GM19455 (cell line): ENCODE measurements around the gene RAPGEF2.
A peak's percentile ranks its signal among the peaks of the same experiment; 100 is the strongest.
"Not testable (repeated sequence)": the region's sequence is repeated elsewhere in the genome, so short reads cannot be mapped to it uniquely, and the experiment has no call there.

Experiments
- ATAC-seq: cut with Tn5 transposase; IDR thresholded peaks from one replicate; pipeline ENCODE4 v1.9.1; 2021; ENCODE audit not compliant: unreplicated experiment

The RAPGEF2 gene

DNA sequence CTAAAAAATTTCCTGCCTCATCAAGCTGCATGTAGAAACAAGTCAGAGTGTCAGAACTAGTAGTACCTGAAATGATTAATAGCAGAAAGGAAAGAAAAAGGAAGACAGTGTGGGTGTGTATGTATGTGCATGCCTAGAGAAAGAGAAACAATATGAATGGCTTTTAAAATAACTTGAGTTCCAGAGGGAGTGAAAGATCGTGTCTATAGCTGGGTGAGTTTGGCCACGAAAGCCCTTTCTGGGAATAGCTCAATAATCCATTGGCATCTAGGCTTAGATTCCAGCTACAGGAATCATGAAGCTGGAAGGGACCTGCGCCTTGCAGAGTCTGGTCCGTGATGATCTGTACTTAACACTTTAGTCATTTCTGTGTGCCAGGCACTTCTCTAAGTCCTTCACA lies 195.6 kb downstream of the RAPGEF2 start:
- ATAC-seq, result peak; percentile 72

GRCh38 chr4:159303435-159303834 lies 200.6 kb downstream of the RAPGEF2 start:
- no peak for ATAC-seq

GRCh38 chr4:159305129-159305528 lies 202.2 kb downstream of the RAPGEF2 start:
- no peak for ATAC-seq

- no peak for ATAC-seq
These were observed 205.1 kb downstream of the RAPGEF2 start for GRCh38 chr4:159307929-159308328.

DNA sequence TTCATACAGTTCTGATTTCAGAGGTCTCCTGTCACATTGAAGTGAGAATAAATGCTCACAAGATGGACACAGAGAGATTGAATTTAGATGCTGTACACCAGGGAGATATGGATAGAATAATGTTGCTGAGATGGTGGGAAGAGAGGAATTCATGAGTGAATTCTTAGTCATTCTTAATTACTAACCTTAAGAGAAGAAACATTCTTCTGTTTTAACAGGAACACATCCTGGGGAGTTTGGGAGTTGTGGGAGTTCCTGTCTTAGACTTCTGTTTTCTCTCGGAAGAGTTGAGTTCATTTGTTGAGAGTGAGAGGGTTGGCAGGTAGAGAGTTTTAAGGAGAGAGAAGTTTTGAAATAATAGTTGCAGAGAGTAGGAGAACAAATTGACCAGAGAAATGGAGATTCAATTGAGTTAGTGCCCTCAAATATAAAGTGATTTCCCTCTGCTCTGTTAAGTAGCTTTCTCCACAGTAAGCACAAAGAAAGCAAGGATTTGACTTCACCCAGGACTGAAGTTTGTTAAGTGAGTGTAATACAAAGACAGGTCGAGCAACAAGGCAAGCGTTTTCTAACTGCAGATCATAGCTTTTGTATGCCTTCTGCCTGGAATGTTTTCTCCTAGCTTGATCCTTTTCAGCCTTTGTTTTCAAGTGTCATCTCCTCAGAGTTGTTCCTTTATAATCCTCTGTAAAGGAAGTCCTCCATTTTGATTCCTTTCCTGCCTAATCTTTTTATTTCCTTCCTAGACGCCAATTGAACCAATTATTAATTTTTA lies 205.9 kb downstream of the RAPGEF2 start:
- no peak for ATAC-seq

GRCh38 chr4:159312236-159312635 lies 209.4 kb downstream of the RAPGEF2 start:
- ATAC-seq, result no peak

DNA sequence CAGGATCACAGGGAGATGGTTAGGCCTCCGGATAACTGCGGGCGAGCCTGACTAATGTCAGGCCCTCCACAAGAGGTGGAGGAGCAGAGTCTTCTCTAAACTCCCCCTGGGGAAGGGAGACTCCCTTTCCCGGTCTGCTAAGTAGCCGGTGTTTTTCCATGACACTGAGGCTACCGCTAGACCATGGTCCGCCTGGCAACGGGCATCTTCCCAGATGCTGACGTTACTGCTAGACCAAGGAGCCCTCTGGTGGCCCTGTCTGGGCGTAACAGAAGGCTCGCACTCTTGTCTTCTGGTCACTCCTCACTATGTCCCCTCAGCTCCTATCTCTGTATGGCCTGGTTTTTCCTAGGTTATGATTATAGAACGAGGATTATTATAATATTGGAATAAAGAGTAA lies 213.0 kb downstream of the RAPGEF2 start:
- not testable (repeated sequence) for ATAC-seq

GRCh38 chr4:159317203-159317602 lies 214.3 kb downstream of the RAPGEF2 start:
- no peak for ATAC-seq

GRCh38 chr4:159319027-159319426 lies 216.1 kb downstream of the RAPGEF2 start:
- no peak for ATAC-seq

GRCh38 chr4:159326480-159326879 lies 223.6 kb downstream of the RAPGEF2 start:
- ATAC-seq, result no peak

DNA sequence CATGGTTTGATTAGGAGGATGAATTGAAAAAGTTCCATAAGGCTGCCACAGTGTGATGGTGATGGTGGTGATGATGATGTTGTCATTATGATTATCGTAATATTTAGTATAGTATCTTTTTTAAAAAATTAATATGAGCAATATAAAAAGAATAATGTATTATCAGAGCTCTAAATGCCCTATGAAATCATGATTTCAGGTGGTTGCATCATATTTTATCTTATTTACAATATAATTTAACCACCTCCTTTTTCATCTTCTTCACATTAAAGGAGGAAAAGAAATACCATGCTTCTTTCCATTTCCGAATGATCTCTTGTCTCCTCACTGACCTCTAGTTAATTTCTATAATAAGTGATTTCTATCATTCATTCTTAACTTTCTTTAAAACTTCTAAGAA lies 225.9 kb downstream of the RAPGEF2 start:
- no peak for ATAC-seq

DNA sequence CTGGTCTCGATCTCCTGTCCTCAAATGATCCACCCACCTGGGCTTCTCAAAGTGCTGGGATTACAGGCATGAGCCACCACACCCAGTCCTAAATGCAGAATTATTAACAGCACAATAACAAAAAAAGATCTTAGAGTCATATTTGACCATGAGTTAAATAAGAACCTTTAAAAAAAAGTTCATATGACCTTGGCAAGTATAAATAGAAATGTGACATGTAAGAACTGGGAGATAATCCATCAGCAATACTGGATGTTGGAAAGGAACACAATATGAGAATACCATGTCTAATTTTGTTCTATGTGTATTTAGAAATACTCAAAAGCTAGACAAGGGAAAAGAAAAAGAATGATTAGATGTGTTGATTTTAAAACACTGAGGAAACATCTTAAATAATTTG lies 231.6 kb downstream of the RAPGEF2 start:
- ATAC-seq, result no peak

GRCh38 chr4:159337041-159337440 lies 234.2 kb downstream of the RAPGEF2 start:
- no peak for ATAC-seq

GRCh38 chr4:159341522-159341921 lies 238.6 kb downstream of the RAPGEF2 start:
- ATAC-seq, result no peak

DNA sequence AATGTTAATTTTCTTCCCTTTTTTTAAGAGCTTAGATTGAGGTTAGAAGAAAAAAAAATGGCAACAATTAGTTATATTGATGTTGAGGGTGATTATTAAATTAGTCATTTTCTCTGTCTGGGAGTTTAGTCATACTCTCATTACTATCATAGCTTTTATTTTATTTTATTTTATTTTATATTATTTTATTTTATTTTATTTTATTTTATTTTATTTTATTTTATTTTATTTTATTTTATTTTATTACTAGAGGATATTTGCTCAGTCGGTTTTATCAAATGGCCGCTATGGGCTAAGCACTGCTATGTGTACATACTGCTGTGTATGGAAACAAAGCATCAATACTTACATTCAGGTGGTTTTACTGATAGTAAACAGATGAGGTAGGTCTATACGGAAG lies 239.5 kb downstream of the RAPGEF2 start:
- ATAC-seq, result no peak

DNA sequence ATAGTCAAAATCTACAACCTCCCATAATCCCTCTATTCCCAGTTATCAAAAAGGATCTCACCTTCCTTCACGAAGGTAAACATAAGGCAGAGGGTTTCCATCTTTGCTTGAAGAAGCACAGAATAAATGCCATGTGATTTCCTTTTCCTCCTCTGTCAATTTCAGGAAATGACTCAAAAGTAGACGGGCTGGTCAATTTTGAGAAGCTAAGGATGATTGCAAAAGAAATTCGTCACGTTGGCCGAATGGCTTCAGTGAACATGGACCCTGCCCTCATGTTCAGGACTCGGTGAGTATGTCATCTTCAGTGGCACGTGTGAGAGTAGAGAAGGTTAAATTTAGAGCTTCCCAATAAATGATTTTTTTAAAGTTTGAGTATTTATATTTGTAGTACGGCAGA lies 240.2 kb downstream of the RAPGEF2 start:
- ATAC-seq, result no peak

- no peak for ATAC-seq
These were observed 242.0 kb downstream of the RAPGEF2 start for GRCh38 chr4:159344877-159345276.

DNA sequence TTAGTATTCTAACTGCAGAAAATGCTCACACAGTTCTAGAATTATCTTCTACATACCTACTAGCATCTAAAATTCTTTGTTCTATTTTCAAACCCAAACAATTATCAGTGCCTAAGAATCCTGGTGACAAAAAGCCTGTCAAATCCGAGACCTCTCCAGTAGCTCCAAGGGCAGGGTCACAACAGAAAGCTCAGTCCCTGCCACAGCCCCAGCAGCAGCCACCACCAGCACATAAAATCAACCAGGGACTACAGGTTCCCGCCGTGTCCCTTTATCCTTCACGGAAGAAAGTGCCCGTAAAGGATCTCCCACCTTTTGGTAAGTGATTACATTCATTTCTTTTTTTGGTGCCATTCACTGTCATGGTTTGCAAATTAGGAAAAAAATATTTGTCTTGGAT lies 243.8 kb downstream of the RAPGEF2 start:
- no peak for ATAC-seq

GRCh38 chr4:159347813-159348212 lies 244.9 kb downstream of the RAPGEF2 start:
- ATAC-seq, result no peak

GRCh38 chr4:159349332-159349731 lies 246.5 kb downstream of the RAPGEF2 start:
- ATAC-seq, result no peak

- ATAC-seq, result no peak
These were observed 249.7 kb downstream of the RAPGEF2 start for GRCh38 chr4:159352609-159353008.

- ATAC-seq, result no peak
These were observed 250.7 kb downstream of the RAPGEF2 start for GRCh38 chr4:159353422-159354116.

GRCh38 chr4:159355466-159355865 lies 252.6 kb downstream of the RAPGEF2 start:
- ATAC-seq, result no peak
